HepG2 (cell line): ENCODE measurements around the gene LMTK2. TPM values are rescaled to one million over a fixed set of nuclear protein-coding genes. Genes with fewer than 3 reads are reported as not detected.

ENCODE experiments used
- ETV6 ChIP-seq: sonication (generic); formaldehyde crosslinking; conservative IDR thresholded peaks from 2 replicates; pipeline ENCODE4 v1.4.0; 2020; ENCODE audit warnings: missing genetic modification reagents
- FOXM1 ChIP-seq: sonication (generic); formaldehyde crosslinking; IDR thresholded peaks from 2 replicates; pipeline ENCODE4 v1.5.0; 2020; ENCODE audit warnings: missing genetic modification reagents
- HCFC1 ChIP-seq: fragments of 150-350 bp; IDR thresholded peaks from 2 replicates; pipeline ENCODE4 v1.6.1; 2014; ENCODE audit warnings: low read depth, low read length
- NFATC3 ChIP-seq: sonication (generic); formaldehyde crosslinking; IDR thresholded peaks from 2 replicates; pipeline ENCODE4 v1.5.1; 2020; ENCODE audit warnings: mild to moderate bottlenecking, missing genetic modification reagents
- RBFOX2 ChIP-seq: fragments of 200-400 bp; formaldehyde crosslinking; IDR thresholded peaks from 2 replicates; pipeline ENCODE4 v1.6.1; 2017; ENCODE audit warnings: low read depth, mild to moderate bottlenecking, low read length
- RFX1 ChIP-seq: fragments of 450-650 bp; IDR thresholded peaks from 2 replicates; pipeline ENCODE4 v1.6.1; 2017
- RXRA ChIP-seq: sonication (generic); formaldehyde crosslinking; IDR thresholded peaks from 2 replicates; pipeline ENCODE4 v1.5.1; 2020; ENCODE audit warnings: missing genetic modification reagents
- SAFB2 ChIP-seq: sonication (generic); formaldehyde crosslinking; IDR thresholded peaks from 2 replicates; pipeline ENCODE4 v1.5.1; 2020; ENCODE audit warnings: missing genetic modification reagents, low read depth, mild to moderate bottlenecking, borderline replicate concordance
- SMARCE1 ChIP-seq: fragments of 450-650 bp; IDR thresholded peaks from 2 replicates; pipeline ENCODE4 v1.6.1; 2017; ENCODE audit warnings: borderline replicate concordance
- SP140L ChIP-seq: sonication (generic); formaldehyde crosslinking; IDR thresholded peaks from 2 replicates; pipeline ENCODE4 v1.4.0; 2020; ENCODE audit warnings: missing genetic modification reagents, borderline replicate concordance
- SRF ChIP-seq: IDR thresholded peaks from 2 replicates; pipeline ENCODE4 v1.6.1; 2011; ENCODE audit warnings: mild to moderate bottlenecking, low read depth, low read length, moderate library complexity
- ZBTB42 ChIP-seq: sonication (generic); formaldehyde crosslinking; IDR thresholded peaks from 2 replicates; pipeline ENCODE4 v1.5.0; 2020; ENCODE audit warnings: mild to moderate bottlenecking, missing genetic modification reagents
- ZFYVE20 ChIP-seq: sonication (generic); formaldehyde crosslinking; IDR thresholded peaks from 2 replicates; pipeline ENCODE4 v1.8.0; 2023; ENCODE audit warnings: low read depth, mild to moderate bottlenecking, moderate library complexity, missing genetic modification reagents, borderline replicate concordance
- ZNF235 ChIP-seq: sonication (generic); formaldehyde crosslinking; IDR thresholded peaks from 2 replicates; pipeline ENCODE4 v1.8.1; 2023; ENCODE audit warnings: mild to moderate bottlenecking, missing genetic modification reagents, borderline replicate concordance
- ZNF326 ChIP-seq: sonication (generic); formaldehyde crosslinking; IDR thresholded peaks from 2 replicates; pipeline ENCODE4 v1.4.0; 2020; ENCODE audit warnings: missing genetic modification reagents, borderline replicate concordance
- ZNF331 ChIP-seq: sonication (generic); formaldehyde crosslinking; IDR thresholded peaks from 2 replicates; pipeline ENCODE4 v1.4.0; 2020; ENCODE audit warnings: missing genetic modification reagents
- ZNF839 ChIP-seq: sonication (generic); formaldehyde crosslinking; IDR thresholded peaks from 2 replicates; pipeline ENCODE4 v1.4.0; 2020; ENCODE audit warnings: missing genetic modification reagents, mild to moderate bottlenecking, borderline replicate concordance
- ZSCAN22 ChIP-seq: sonication (generic); formaldehyde crosslinking; IDR thresholded peaks from 2 replicates; pipeline ENCODE4 v1.4.0; 2020; ENCODE audit warnings: mild to moderate bottlenecking, missing genetic modification reagents
- polyA plus RNA-seq, 8 experiments: library from polyadenylated mRNA; depleted of rRNA in 3 of 8; stranded (reverse) in 7 of 8; unstranded in 1 of 8; fragments of >200 nt; fragmentation: Illumina TruSeq in 4 of 8; extraction: Trizol in 4 of 8; gene quantifications; 2 replicates each; pipeline versions ENCODE4 v1.2.1 to v1.2.3, GENCODE V29; 2011 to 2016; ENCODE audit warnings: low read depth in 4 of 8, missing spikeins in 1 of 8, mixed read lengths in 1 of 8; ENCODE audit not compliant: insufficient read depth in 1 of 8
- total RNA-seq, 5 experiments: library from RNA; depleted of rRNA; stranded (reverse); fragments of >200 nt; fragmentation: Illumina TruSeq; extraction: Trizol; gene quantifications; 2 replicates each; pipeline ENCODE4 v1.2.3, GENCODE V29; 2016; ENCODE audit warnings: low read depth in 1 of 5
- TF ChIP-seq, protein P1 (sequence below): sonication (generic); formaldehyde crosslinking; IDR thresholded peaks from 2 replicates; pipeline ENCODE4 v1.4.0; 2020; ENCODE audit warnings: missing genetic modification reagents, borderline replicate concordance
- TF ChIP-seq, protein P2 (sequence below): sonication (generic); formaldehyde crosslinking; IDR thresholded peaks from 2 replicates; pipeline ENCODE4 v1.4.0; 2020; ENCODE audit warnings: missing genetic modification reagents
- TF ChIP-seq, protein P3 (sequence below): sonication (generic); formaldehyde crosslinking; conservative IDR thresholded peaks from 2 replicates; pipeline ENCODE4 v1.4.0; 2020; ENCODE audit warnings: mild to moderate bottlenecking, missing genetic modification reagents, moderate library complexity

Gene LMTK2
- total and polyA plus RNA-seq, 2 of the 13 experiments (the other 11 are each of a cell fraction or from before 2014, with no cell fraction given) = 9.5 to 11.7 TPM

- TF ChIP-seq, protein P1, sequence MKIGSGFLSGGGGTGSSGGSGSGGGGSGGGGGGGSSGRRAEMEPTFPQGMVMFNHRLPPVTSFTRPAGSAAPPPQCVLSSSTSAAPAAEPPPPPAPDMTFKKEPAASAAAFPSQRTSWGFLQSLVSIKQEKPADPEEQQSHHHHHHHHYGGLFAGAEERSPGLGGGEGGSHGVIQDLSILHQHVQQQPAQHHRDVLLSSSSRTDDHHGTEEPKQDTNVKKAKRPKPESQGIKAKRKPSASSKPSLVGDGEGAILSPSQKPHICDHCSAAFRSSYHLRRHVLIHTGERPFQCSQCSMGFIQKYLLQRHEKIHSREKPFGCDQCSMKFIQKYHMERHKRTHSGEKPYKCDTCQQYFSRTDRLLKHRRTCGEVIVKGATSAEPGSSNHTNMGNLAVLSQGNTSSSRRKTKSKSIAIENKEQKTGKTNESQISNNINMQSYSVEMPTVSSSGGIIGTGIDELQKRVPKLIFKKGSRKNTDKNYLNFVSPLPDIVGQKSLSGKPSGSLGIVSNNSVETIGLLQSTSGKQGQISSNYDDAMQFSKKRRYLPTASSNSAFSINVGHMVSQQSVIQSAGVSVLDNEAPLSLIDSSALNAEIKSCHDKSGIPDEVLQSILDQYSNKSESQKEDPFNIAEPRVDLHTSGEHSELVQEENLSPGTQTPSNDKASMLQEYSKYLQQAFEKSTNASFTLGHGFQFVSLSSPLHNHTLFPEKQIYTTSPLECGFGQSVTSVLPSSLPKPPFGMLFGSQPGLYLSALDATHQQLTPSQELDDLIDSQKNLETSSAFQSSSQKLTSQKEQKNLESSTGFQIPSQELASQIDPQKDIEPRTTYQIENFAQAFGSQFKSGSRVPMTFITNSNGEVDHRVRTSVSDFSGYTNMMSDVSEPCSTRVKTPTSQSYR = no peak; the same call in 1 of the 2 replicates
- TF ChIP-seq SMARCE1 = no peak
- no peak for TF ChIP-seq NFATC3 (CRISPR knock-in tag)
- no peak; the same call in 1 of the 2 replicates for TF ChIP-seq ETV6 (CRISPR knock-in tag)
- 0 out of 2 replicates have a peak, but pooled peaks have one; percentile 71 for TF ChIP-seq ZNF839 (CRISPR knock-in tag)
- peak; percentile 94 for TF ChIP-seq RBFOX2
- no peak for TF ChIP-seq SP140L (CRISPR knock-in tag)
- TF ChIP-seq RXRA (CRISPR knock-in tag) = peak; percentile 100
- TF ChIP-seq ZNF235 (CRISPR knock-in tag) = peak; percentile 89; the same call in 1 of the 2 replicates
- no peak for TF ChIP-seq SRF
- TF ChIP-seq SAFB2 = 0 out of 2 replicates have a peak, but pooled peaks have one; percentile 24
- TF ChIP-seq ZSCAN22 (CRISPR knock-in tag) = no peak
- TF ChIP-seq, protein P2, sequence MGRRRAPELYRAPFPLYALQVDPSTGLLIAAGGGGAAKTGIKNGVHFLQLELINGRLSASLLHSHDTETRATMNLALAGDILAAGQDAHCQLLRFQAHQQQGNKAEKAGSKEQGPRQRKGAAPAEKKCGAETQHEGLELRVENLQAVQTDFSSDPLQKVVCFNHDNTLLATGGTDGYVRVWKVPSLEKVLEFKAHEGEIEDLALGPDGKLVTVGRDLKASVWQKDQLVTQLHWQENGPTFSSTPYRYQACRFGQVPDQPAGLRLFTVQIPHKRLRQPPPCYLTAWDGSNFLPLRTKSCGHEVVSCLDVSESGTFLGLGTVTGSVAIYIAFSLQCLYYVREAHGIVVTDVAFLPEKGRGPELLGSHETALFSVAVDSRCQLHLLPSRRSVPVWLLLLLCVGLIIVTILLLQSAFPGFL (CRISPR knock-in tag) = no peak
- no peak for TF ChIP-seq ZBTB42 (CRISPR knock-in tag)
- TF ChIP-seq, protein P3, sequence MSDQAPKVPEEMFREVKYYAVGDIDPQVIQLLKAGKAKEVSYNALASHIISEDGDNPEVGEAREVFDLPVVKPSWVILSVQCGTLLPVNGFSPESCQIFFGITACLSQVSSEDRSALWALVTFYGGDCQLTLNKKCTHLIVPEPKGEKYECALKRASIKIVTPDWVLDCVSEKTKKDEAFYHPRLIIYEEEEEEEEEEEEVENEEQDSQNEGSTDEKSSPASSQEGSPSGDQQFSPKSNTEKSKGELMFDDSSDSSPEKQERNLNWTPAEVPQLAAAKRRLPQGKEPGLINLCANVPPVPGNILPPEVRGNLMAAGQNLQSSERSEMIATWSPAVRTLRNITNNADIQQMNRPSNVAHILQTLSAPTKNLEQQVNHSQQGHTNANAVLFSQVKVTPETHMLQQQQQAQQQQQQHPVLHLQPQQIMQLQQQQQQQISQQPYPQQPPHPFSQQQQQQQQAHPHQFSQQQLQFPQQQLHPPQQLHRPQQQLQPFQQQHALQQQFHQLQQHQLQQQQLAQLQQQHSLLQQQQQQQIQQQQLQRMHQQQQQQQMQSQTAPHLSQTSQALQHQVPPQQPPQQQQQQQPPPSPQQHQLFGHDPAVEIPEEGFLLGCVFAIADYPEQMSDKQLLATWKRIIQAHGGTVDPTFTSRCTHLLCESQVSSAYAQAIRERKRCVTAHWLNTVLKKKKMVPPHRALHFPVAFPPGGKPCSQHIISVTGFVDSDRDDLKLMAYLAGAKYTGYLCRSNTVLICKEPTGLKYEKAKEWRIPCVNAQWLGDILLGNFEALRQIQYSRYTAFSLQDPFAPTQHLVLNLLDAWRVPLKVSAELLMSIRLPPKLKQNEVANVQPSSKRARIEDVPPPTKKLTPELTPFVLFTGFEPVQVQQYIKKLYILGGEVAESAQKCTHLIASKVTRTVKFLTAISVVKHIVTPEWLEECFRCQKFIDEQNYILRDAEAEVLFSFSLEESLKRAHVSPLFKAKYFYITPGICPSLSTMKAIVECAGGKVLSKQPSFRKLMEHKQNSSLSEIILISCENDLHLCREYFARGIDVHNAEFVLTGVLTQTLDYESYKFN (CRISPR knock-in tag) = peak; percentile 46; the same call in 1 of the 2 replicates
- TF ChIP-seq ZFYVE20 (CRISPR knock-in tag) = no peak
- no peak for TF ChIP-seq ZNF326
- no peak for TF ChIP-seq FOXM1 (CRISPR knock-in tag)
- no peak for TF ChIP-seq RFX1
- TF ChIP-seq HCFC1 = no peak; the same call in 1 of the 2 replicates
- TF ChIP-seq ZNF331 (CRISPR knock-in tag) = peak; percentile 44; the same call in 1 of the 2 replicates
Observed at GRCh38 chr7:98251601-98252424, 145.2 kb downstream of the LMTK2 start, which contains the start of gene TECPR1 (continued).
